OCI-LY3 (cell line): Measurements from ENCODE around the gene ALKBH7.

Experiments
- H2AFZ ChIP-seq: fragments of 200-600, 300-600 bp; shearing (Covaris generic); 2 replicates; pipeline ENCODE4 v1.6.0; 2014; ENCODE audit warnings: antibody characterized with exemption, low read depth, low read length
- H3K27ac ChIP-seq: fragments of 200-600, 300-600 bp; sonication (generic); 2 replicates; pipeline ENCODE4 v1.5.1; 2014; ENCODE audit warnings: mild to moderate bottlenecking, low read length, moderate library complexity, mixed read lengths
- H3K27me3 ChIP-seq: fragments of 200-600, 300-600 bp; sonication (generic); 2 replicates; pipeline ENCODE4 v1.6.1; 2014; ENCODE audit warnings: low read depth, low read length, mixed read lengths
- H3K36me3 ChIP-seq: fragments of 200-600, 300-600 bp; sonication (generic); replicated peaks from 2 replicates; pipeline ENCODE3; 2014; ENCODE audit warnings: low read depth, low read length, mixed read lengths
- H3K4me1 ChIP-seq: fragments of 300-600, 200-600 bp; sonication (generic); 2 replicates; pipeline ENCODE4 v1.6.1; 2014; ENCODE audit warnings: low read length, mixed read lengths
- H3K4me2 ChIP-seq: fragments of 200-600, 300-600 bp; sonication (generic); 2 replicates; pipeline ENCODE4 v1.6.1; 2014; ENCODE audit warnings: low read length, mixed read lengths
- H3K4me3 ChIP-seq: fragments of 300-600, 200-600 bp; sonication (generic); 2 replicates; pipeline ENCODE4 v1.5.1; 2014; ENCODE audit warnings: antibody characterized with exemption, mild to moderate bottlenecking, low read length, moderate library complexity
- H3K79me2 ChIP-seq: fragments of 300-600, 200-600 bp; shearing (Covaris generic); 2 replicates; pipeline ENCODE4 v1.6.1; 2014; ENCODE audit warnings: mild to moderate bottlenecking, low read length, mixed read lengths
- H3K9ac ChIP-seq: fragments of 300-600, 200-600 bp; shearing (Covaris generic); 2 replicates; pipeline ENCODE4 v1.6.0; 2014; ENCODE audit warnings: mild to moderate bottlenecking, low read length, moderate library complexity
- H3K9me3 ChIP-seq: fragments of 200-600, 300-600 bp; shearing (Covaris generic); 2 replicates; pipeline ENCODE4 v1.6.1; 2014; ENCODE audit warnings: low read length, mixed read lengths; ENCODE audit not compliant: insufficient read depth
- H4K20me1 ChIP-seq: fragments of 200-600, 300-600 bp; sonication (generic); 2 replicates; pipeline ENCODE4 v1.6.1; 2016; ENCODE audit warnings: low read length, mixed read lengths; ENCODE audit not compliant: insufficient read depth
- EZH2phosphoT487 ChIP-seq: fragments of 200-600 bp; shearing (Covaris generic); IDR thresholded peaks from 2 replicates; pipeline ENCODE4 v1.6.1; 2018; ENCODE audit warnings: antibody characterized with exemption, mixed run types, low read depth
- TF ChIP-seq, protein P1 (sequence below): fragments of 200-600, 300-600 bp; sonication (generic); IDR thresholded peaks from 2 replicates; pipeline ENCODE4 v1.5.1; 2014; ENCODE audit warnings: antibody characterized with exemption, low read length, low read depth

The ALKBH7 gene

GRCh38 chr19:6392221-6393073 is 19.9 kb downstream of the ALKBH7 start:
- peak overlapping the region; percentile 89 for H3K4me3 ChIP-seq
- peaks cover 20% of the 10 kb centered on the region for H3K79me2 ChIP-seq

DNA sequence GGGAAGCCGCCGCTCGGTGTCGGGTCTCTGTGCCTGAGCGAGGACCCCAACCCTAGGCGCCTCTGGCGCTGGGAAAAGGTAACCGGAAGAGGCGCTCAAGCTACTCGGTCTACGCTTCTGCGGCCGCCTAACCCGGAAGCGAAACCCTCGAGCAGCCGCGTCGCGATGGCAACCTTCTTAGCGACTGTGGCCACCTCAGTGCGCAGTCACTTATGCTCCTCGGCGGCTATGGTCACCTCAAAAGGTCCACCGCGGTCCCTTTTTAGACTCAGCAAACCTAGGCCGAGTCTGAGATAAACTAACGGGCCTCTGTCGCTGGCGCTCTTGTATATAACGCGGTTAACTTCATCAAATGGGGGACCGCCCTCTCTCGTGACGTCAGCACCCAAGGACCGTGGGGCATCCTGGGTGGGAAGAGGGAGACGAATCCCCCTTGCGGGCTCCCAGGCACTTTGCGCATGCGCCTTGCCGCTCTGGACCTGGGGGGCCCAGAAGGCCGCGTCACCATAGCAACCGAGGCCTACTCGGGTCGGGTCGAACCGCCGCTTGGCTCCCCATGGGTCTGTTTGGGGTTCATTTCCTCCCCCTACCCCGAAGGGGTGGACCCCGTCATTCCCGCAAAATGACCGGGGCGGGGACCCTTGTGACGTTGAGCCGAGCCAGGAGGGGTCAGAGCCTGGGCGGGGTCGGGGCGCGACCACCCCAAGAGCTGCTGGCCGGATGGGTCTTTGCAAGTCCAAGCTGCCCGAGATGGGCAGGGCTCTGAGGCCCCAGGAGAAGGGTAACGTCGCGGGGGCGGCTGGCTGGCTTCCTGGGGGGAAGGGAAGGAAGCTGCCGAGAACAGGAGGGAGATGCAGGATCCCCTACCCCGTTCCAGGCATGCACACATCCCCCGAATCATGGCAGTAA is 20.7 kb downstream of the ALKBH7 start, which contains the start of gene GTF2F1:
TSS of gene GTF2F1 (minus strand) at position 91 of the 909 bp plus-strand sequence. CDS start 169 bp downstream, outside the sequence.
- peaks cover 18% of the 10 kb centered on the region for H3K36me3 ChIP-seq
- peak within 1 kb of the TSS; percentile 95 for H3K4me2 ChIP-seq
- H2AFZ ChIP-seq = peak within 1 kb of the TSS; percentile 95
- no peaks in the 10 kb centered on the region for H3K9me3 ChIP-seq
- H3K27me3 ChIP-seq = no peaks in the 10 kb centered on the region
- TF ChIP-seq EZH2phosphoT487 = no peak
- TF ChIP-seq, protein P1, sequence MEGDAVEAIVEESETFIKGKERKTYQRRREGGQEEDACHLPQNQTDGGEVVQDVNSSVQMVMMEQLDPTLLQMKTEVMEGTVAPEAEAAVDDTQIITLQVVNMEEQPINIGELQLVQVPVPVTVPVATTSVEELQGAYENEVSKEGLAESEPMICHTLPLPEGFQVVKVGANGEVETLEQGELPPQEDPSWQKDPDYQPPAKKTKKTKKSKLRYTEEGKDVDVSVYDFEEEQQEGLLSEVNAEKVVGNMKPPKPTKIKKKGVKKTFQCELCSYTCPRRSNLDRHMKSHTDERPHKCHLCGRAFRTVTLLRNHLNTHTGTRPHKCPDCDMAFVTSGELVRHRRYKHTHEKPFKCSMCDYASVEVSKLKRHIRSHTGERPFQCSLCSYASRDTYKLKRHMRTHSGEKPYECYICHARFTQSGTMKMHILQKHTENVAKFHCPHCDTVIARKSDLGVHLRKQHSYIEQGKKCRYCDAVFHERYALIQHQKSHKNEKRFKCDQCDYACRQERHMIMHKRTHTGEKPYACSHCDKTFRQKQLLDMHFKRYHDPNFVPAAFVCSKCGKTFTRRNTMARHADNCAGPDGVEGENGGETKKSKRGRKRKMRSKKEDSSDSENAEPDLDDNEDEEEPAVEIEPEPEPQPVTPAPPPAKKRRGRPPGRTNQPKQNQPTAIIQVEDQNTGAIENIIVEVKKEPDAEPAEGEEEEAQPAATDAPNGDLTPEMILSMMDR = peak; percentile 19
- peak within 1 kb of the TSS; percentile 78 for H3K27ac ChIP-seq
- H3K4me3 ChIP-seq = peak within 1 kb of the TSS; percentile 89
- no peaks in the 10 kb centered on the region for H4K20me1 ChIP-seq
- H3K9ac ChIP-seq = peak within 1 kb of the TSS; percentile 93
- H3K4me1 ChIP-seq = peaks cover 13% of the 10 kb centered on the region
- peaks cover 20% of the 10 kb centered on the region for H3K79me2 ChIP-seq

More at GRCh38 chr19:6392221-6393073, 19.9 kb downstream of the ALKBH7 start:
- Histone ChIP-seq H3K27ac (peak overlapping the region; percentile 78), H3K4me1 (peaks cover 13% of the 10 kb centered on the region), H3K36me3 (peaks cover 24% of the 10 kb centered on the region), H3K4me2 (peak overlapping the region; percentile 95), H3K9me3 (no peaks in the 10 kb centered on the region), H2AFZ (peak overlapping the region; percentile 95), H3K9ac (peak overlapping the region; percentile 93), H4K20me1 (no peaks in the 10 kb centered on the region), H3K27me3 (no peaks in the 10 kb centered on the region)
- TF ChIP-seq, protein P1 = no peak
- TF ChIP-seq EZH2phosphoT487 = no peak

- peak overlapping the region; percentile 95 for H3K4me2 ChIP-seq
- H4K20me1 ChIP-seq = no peaks in the 10 kb centered on the region
- H3K36me3 ChIP-seq = peaks cover 15% of the 10 kb centered on the region
- no peaks in the 10 kb centered on the region for H3K27me3 ChIP-seq
- no peaks in the 10 kb centered on the region for H3K9me3 ChIP-seq
- H2AFZ ChIP-seq = peak overlapping the region; percentile 94
- H3K4me3 ChIP-seq = peak overlapping the region; percentile 89
- H3K9ac ChIP-seq = peak overlapping the region; percentile 93
- H3K79me2 ChIP-seq = peaks cover 20% of the 10 kb centered on the region
- TF ChIP-seq, protein P1 = no peak
- TF ChIP-seq EZH2phosphoT487 = no peak
- H3K27ac ChIP-seq = peak overlapping the region; percentile 78
- peaks cover 13% of the 10 kb centered on the region for H3K4me1 ChIP-seq
These were observed 21.4 kb downstream of the ALKBH7 start for GRCh38 chr19:6393983-6394412.

DNA sequence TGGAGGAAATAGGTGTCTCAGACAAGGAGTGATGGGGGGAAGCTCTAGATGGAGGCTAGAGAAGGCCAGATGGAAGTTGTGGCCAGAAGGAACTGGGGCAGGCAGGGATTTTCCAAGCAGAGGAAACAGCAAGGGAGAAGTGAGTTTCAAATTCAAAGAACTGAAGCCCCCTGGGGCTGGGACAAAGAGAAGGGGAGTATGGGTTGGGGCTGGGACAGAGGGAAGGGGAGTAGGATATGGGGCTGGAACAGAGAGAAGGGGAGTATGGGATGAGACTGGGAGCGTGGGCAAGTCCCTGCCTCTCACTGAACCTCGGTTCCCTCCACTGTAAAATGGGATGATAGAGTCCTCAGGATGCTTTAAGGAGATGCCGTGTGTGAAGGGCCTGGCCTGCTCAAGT is 22.2 kb downstream of the ALKBH7 start:
- Histone ChIP-seq H3K4me1 (peaks cover 13% of the 10 kb centered on the region), H3K27me3 (no peaks in the 10 kb centered on the region), H3K4me3 (no peak overlapping the region), H3K36me3 (peaks cover 9% of the 10 kb centered on the region), H3K4me2 (no peak overlapping the region), H3K9me3 (no peaks in the 10 kb centered on the region), H3K9ac (no peak overlapping the region), H3K79me2 (peaks cover 20% of the 10 kb centered on the region), H4K20me1 (no peaks in the 10 kb centered on the region), H2AFZ (no peak overlapping the region), H3K27ac (no peak overlapping the region)
- TF ChIP-seq EZH2phosphoT487 = no peak
- TF ChIP-seq, protein P1 = no peak
